Common myeloid progenitor, CD34-positive (primary cell): ENCODE measurements around the gene C14orf119.

Source experiments
- CTCF ChIA-PET: fragments of 350-600 bp; sonication (Branson Sonifier 250); formaldehyde crosslinking; loops from one replicate; lab custom pipeline; 2021; ENCODE audit warnings: antibody characterized with exemption; lab: Charles Lee
- POLR2A ChIA-PET: fragments of 350-600 bp; sonication (Branson Sonifier 250); formaldehyde crosslinking; loops from one replicate; lab custom pipeline; 2021; ENCODE audit warnings: antibody characterized with exemption; lab: Charles Lee
- DNase-seq, 3 donors: peaks; one replicate each; pipeline versions ENCODE4 v3.0.0 to v3.0.0-alpha.2; 2013
- H3K27ac ChIP-seq, 2 experiments: 1 replicate in 1 of 2; 2 replicates in 1 of 2; pipeline ENCODE4 v1.7.0; 2013; ENCODE audit warnings: inconsistent platforms in 2 of 2, low read length in 2 of 2, mild to moderate bottlenecking in 2 of 2, low read depth in 1 of 2, moderate library complexity in 1 of 2; ENCODE audit not compliant: severe bottlenecking in 2 of 2, insufficient read depth in 1 of 2, poor library complexity in 1 of 2
- H3K27me3 ChIP-seq, 5 experiments: replicated peaks in 2 of 5; 1 replicate in 3 of 5; 2 replicates in 2 of 5; pipeline versions ENCODE4 v1.6.1 to v1.7.0; 2013; ENCODE audit warnings: low read length in 4 of 5, mild to moderate bottlenecking in 2 of 5, moderate library complexity in 2 of 5, inconsistent platforms in 1 of 5; ENCODE audit not compliant: insufficient read depth in 5 of 5, control insufficient read depth in 4 of 5
- H3K36me3 ChIP-seq, 4 experiments: 1 replicate in 2 of 4; 2 replicates in 2 of 4; pipeline versions ENCODE4 v1.6.1 to v1.7.0; 2013; ENCODE audit warnings: low read length in 3 of 4, control low read depth in 1 of 4, mild to moderate bottlenecking in 1 of 4; ENCODE audit not compliant: control insufficient read depth in 4 of 4, insufficient read depth in 4 of 4
- H3K4me1 ChIP-seq, 4 experiments: 1 replicate in 3 of 4; 2 replicates in 1 of 4; pipeline versions ENCODE4 v1.6.1 to v1.7.1; 2013; ENCODE audit warnings: low read length in 3 of 4, mild to moderate bottlenecking in 3 of 4, control low read depth in 1 of 4, inconsistent platforms in 1 of 4, moderate library complexity in 1 of 4; ENCODE audit not compliant: control insufficient read depth in 4 of 4, insufficient read depth in 4 of 4; ENCODE audit errors: control extremely low read depth in 1 of 4
- H3K4me3 ChIP-seq, 7 experiments: 1 replicate in 4 of 7; 2 replicates in 3 of 7; pipeline versions ENCODE4 v1.5.1 to v1.7.0; 2013; ENCODE audit warnings: mild to moderate bottlenecking in 7 of 7, low read length in 6 of 7, moderate library complexity in 6 of 7, inconsistent platforms in 2 of 7, low read depth in 2 of 7, control low read depth in 1 of 7; ENCODE audit not compliant: insufficient read depth in 4 of 7, control insufficient read depth in 1 of 7; ENCODE audit errors: extremely low read depth in 1 of 7
- H3K9me3 ChIP-seq, 5 experiments: 1 replicate in 4 of 5; 2 replicates in 1 of 5; pipeline versions ENCODE4 v1.6.1 to v1.7.1; 2013; ENCODE audit warnings: low read length in 4 of 5, mild to moderate bottlenecking in 2 of 5, inconsistent platforms in 1 of 5, low read depth in 1 of 5, moderate library complexity in 1 of 5; ENCODE audit not compliant: control insufficient read depth in 4 of 5, insufficient read depth in 2 of 5; ENCODE audit errors: control extremely low read depth in 1 of 5
- WGBS: methylation state at CpG from one replicate; pipeline ENCODE4 v1.1.5; 2013; ENCODE audit not compliant: insufficient coverage; 5-methylcytosine and 5-hydroxymethylcytosine counted together

Gene C14orf119

DNA sequence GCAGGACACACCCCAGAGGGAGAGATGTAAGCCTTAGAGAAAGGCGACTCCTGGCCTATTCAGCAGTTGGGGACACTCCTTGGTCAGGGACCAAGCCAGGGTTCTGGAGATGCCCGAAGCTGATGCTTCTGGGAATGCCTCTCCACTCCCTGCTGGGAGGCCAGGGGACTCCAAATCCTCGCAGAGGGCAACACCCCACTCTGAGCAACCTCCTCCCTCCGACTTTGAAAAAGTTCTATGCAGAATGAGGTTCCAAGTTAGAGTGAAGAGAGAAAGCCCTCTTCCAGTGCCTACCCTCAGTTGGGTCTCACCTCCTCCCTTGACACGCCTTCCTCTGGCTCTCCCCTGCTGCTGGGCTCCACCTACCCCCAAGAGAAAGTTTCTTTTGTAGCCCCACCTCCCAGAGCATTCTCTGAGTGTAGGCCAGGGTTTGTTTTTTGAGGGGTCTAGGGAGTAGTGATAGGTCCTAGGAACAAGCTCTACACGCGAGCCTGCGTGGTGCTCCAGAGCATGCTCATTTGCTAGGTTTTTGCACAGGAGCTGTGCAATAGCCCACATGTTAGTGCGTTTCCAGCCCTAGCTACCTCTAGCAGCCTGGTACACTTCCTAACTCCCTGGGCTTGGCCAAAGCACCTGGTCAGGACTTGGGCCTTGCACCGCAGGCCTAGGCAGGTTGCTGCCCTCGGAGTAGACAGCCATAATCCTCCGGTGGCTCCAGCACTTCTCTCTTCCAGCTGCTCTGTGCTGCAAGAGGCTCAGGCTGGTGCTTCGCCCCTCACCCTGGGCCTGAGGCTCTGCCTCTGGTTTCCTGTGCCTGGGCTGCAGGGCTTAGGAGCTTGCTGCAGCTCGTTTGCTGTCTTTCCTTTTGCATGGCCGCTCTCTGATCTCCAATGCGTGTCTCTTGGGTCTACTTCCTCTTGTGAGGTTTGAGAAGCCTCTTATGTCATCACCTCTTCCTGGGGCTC lies 24.3 kb downstream of the C14orf119 start:
- H3K9me3 ChIP-seq: no peaks in the 10 kb centered on the region
- H3K4me3 ChIP-seq: peak overlapping the region in 3 of 7 experiments; percentile 6 to 50 (median 15)
- WGBS: 57% methylated on average over 14 of the region's 16 CpGs
- H3K27me3 ChIP-seq: no peaks in the 10 kb centered on the region
- peak overlapping the region in 1 of 2 experiments; percentile 68 for H3K27ac ChIP-seq
- POLR2A ChIA-PET: interaction anchor here (1.3 kb wide), 1 partner anchor 62 kb away, joined by 4 read pairs; no protein-coding TSS in a partner anchor
- peak in 2 of 3 donors; percentile 73 to 78 for DNase-seq
- H3K36me3 ChIP-seq: no peaks in the 10 kb centered on the region
- CTCF ChIA-PET: interaction anchor here (0.6 to 16.7 kb wide), 13 partner anchors 9 to 260 kb away, joined by 3 to 462 read pairs (median 5); partner anchors contain the start of genes ACIN1, C14orf119 and SLC7A8
- peaks cover 2 to 37% (median 29%) of the 10 kb centered on the region in 4 experiments for H3K4me1 ChIP-seq

DNA sequence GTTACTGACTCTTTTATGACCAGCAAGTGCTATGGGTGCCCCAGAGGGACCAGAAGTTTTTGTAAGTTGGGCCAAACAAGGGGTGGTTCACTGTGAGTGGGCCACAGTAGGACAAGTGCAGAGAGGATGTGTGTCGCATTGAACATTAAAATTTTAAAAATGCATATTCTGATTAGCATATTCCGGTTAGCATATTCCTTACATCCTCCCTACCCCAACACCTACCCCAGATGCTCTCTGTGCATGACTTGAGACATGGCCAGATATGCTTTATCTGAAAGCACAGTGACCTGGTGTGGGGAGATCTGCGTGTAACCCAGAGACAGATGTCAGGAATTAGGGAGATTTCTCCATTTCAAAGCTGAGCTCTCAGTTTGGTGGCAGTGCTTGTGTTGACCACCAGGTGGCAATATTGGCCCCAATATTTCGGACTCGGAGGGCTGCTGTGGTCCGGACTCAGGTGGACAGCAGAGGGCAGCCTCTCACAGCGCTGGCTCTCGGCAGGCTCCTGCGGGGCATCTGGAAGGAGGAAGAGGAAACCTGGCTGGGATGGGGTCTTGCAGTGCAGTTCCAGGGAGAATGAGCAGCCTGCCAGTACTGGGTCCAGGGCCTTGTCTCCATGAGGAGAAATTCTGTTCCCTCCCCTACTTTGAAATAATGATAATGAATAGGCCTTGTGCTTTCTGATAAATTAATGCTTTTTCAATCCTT lies 25.4 kb downstream of the C14orf119 start:
- DNase-seq: peak; percentile 84 to 89 (median 86)
- Histone ChIP-seq H3K27ac (peak overlapping the region in 1 of 2 experiments; percentile 68), H3K4me1 (peaks cover 2 to 35% (median 29%) of the 10 kb centered on the region in 4 experiments), H3K9me3 (no peaks in the 10 kb centered on the region), H3K4me3 (no peak overlapping the region), H3K36me3 (no peaks in the 10 kb centered on the region), H3K27me3 (no peaks in the 10 kb centered on the region)
- WGBS: 0% methylated on average over 6 of the region's 9 CpGs
- CTCF ChIA-PET: interaction anchor here (0.6 to 16.7 kb wide), 24 partner anchors 10 to 259 kb away, joined by 3 to 462 read pairs (median 4); partner anchors contain the start of genes ACIN1, C14orf119, CIROP and SLC7A8
- POLR2A ChIA-PET: interaction anchor here (1.3 kb wide), 1 partner anchor 61 kb away, joined by 4 read pairs; no protein-coding TSS in a partner anchor

DNA sequence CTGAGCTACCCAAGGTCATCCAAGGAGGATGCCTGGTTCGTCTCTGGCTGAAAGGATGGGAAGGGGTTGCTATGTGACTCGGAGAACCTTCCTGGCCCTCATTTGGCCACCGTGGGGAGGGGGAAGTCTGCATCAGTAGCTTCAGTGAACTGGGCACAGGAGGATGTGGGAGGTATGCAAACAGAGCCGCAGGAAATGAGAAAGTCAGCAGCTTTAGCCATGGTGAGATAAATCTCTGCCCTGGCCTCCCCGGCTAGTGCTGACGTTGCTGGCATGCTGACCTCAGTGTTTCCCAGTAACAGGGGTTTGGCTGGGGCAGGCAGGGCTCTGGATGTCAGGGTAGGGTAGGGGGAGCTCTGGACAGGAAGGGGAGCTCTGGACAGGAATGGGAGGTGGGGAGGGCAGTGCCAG lies 26.1 kb downstream of the C14orf119 start:
- H3K4me3 ChIP-seq: no peak overlapping the region
- ChIA-PET POLR2A (no interaction called here), CTCF (interaction anchor here (0.7 to 16.7 kb wide), 20 partner anchors 10 to 151 kb away, joined by 3 to 462 read pairs (median 4); partner anchors contain the start of genes ACIN1, C14orf119, CIROP and SLC7A8)
- H3K27me3 ChIP-seq: no peaks in the 10 kb centered on the region
- no peak overlapping the region for H3K27ac ChIP-seq
- no peaks in the 10 kb centered on the region for H3K36me3 ChIP-seq
- WGBS: 32% methylated on average over 5 of the region's 6 CpGs
- no peaks in the 10 kb centered on the region for H3K9me3 ChIP-seq
- H3K4me1 ChIP-seq: peaks cover 2 to 35% (median 29%) of the 10 kb centered on the region in 4 experiments
- DNase-seq: no peak

DNA sequence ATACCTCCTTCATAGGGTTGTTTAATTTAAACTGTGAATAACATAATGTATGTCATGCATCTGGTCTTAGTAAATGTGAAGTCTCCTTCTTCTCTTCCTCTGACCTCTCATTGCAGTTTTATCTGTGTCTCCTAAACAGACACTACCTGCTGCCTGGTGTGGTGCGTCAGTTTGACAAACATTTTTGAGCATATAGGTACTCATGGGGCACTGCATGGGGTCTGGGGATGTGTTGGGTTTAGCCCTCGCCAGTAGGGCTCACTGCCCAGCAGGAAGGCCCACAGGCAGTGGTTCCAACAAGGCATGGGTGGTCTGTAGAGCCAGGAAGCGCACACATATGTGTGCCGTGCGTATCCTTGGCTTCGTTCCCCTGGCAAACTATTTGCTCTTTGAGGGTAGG lies 26.8 kb downstream of the C14orf119 start:
- no peak for DNase-seq
- POLR2A ChIA-PET: no interaction called here
- no peaks in the 10 kb centered on the region for H3K36me3 ChIP-seq
- H3K4me3 ChIP-seq: no peak overlapping the region
- H3K9me3 ChIP-seq: no peaks in the 10 kb centered on the region
- CTCF ChIA-PET: interaction anchor here (0.7 to 16.7 kb wide), 15 partner anchors 9 to 124 kb away, joined by 3 to 462 read pairs (median 4); partner anchors contain the start of genes ACIN1, C14orf119 and SLC7A8
- H3K4me1 ChIP-seq: peaks cover 2 to 35% (median 29%) of the 10 kb centered on the region in 4 experiments
- WGBS: 100% methylated on average over 4 of the region's 6 CpGs
- H3K27ac ChIP-seq: no peak overlapping the region
- no peaks in the 10 kb centered on the region for H3K27me3 ChIP-seq

DNA sequence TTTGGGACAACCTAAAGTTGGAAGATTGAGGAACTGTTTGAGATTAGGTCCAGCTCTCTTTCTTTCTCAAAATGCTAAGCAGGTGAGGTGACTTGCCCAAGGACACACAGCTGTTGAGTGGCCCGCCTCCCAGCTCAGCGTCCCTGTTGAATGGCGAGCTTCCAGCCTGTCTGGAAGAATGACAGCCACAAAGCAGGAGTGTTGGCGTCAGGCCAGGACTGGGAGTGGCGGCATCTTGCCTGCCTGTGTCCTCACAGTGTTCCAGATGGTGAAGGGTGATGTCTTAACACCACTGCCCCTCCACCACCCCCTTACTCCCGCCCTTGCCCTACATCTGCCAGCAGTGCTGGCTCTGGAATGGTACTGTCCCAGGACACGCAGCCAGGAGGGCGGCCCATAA lies 28.1 kb downstream of the C14orf119 start:
- Histone ChIP-seq H3K4me3 (no peak overlapping the region), H3K27me3 (no peaks in the 10 kb centered on the region), H3K27ac (no peak overlapping the region), H3K4me1 (peaks cover 2 to 30% (median 28%) of the 10 kb centered on the region in 4 experiments), H3K9me3 (no peaks in the 10 kb centered on the region), H3K36me3 (no peaks in the 10 kb centered on the region)
- CTCF ChIA-PET: interaction anchor here (1.1 to 16.7 kb wide), 5 partner anchors 12 to 57 kb away, joined by 3 to 462 read pairs (median 3); partner anchors contain the start of gene SLC7A8
- 96% methylated on average over 8 of the region's 8 CpGs for WGBS
- POLR2A ChIA-PET: interaction anchor here (0.6 kb wide), 1 partner anchor 28 kb away, joined by 3 read pairs; the partner anchor contains the start of gene C14orf119
- no peak for DNase-seq

DNA sequence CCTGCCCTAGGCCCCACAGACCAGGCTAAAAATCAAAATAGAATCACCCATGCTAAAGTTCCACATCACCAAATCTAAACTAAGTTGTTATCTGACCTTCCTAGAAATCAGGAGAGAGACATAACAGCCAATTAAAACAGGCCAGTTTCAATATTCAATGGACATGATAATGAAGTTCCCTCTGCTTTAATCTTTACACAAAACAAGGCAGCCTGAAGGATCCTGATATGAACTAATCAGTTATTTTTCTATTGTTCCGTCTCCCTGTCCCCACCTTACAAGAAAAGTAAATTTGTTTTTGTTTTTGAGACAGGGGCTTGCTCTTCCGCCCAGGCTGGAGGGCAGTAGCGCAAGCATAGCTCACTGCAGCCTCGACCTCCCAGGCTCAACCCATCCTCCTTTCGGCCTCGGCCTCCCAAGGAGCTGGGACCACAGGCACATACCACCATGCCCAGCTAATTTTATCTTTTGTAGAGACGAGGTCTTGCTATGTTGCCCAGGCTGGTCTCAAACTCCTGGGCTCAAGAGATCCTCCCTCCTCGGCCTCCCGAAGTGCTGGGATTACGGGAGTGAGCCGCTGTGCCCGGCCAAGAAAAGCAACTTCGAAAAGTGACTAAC lies 29.1 kb downstream of the C14orf119 start:
- no peak for DNase-seq
- POLR2A ChIA-PET: no interaction called here
- Histone ChIP-seq H3K36me3 (no peaks in the 10 kb centered on the region), H3K4me3 (no peak overlapping the region), H3K4me1 (peaks cover 2 to 25% (median 19%) of the 10 kb centered on the region in 4 experiments), H3K27ac (no peak overlapping the region), H3K9me3 (no peaks in the 10 kb centered on the region), H3K27me3 (no peaks in the 10 kb centered on the region)
- 96% methylated on average over 9 of the region's 13 CpGs for WGBS
- CTCF ChIA-PET: interaction anchor here (1.2 to 16.7 kb wide), 3 partner anchors 39 to 56 kb away, joined by 3 to 462 read pairs (median 4); partner anchors contain the start of gene SLC7A8
